OCI-LY7 (cell line): Measurements from ENCODE around the gene MS4A6E. TPM values are rescaled to one million over a fixed set of nuclear protein-coding genes. Genes with fewer than 3 reads are reported as not detected.

Source experiments
- BruUV-seq: library from RNA; stranded (reverse); fragments of 400-500 nt; replicated peaks from 2 replicates; lab custom pipeline; 2021; lab: Mats Ljungman, UMichigan
- CTCF ChIA-PET: fragments of 300-600 bp; sonication (Branson Sonifier 250); formaldehyde crosslinking; loops from one replicate; lab custom pipeline; 2022; ENCODE audit warnings: antibody characterized with exemption; ENCODE audit not compliant: unreplicated experiment; lab: Charles Lee
- POLR2A ChIA-PET: fragments of 300-600 bp; sonication (Branson Sonifier 250); formaldehyde crosslinking; loops from one replicate; lab custom pipeline; 2022; ENCODE audit warnings: antibody characterized with exemption; lab: Charles Lee
- DNase-seq: peaks from one replicate; pipeline ENCODE4 v3.0.0-alpha.2; 2015; ENCODE audit warnings: low spot score
- H2AFZ ChIP-seq: fragments of 200-600 bp; sonication (generic), shearing (Covaris generic); 2 replicates; pipeline ENCODE4 v1.6.1; 2014; ENCODE audit warnings: mild to moderate bottlenecking, antibody characterized with exemption, low read length, moderate library complexity
- H3K27ac ChIP-seq: fragments of 200-600 bp; sonication (generic); 2 replicates; pipeline ENCODE4 v1.5.1; 2014; ENCODE audit warnings: mixed run types, low read depth, mild to moderate bottlenecking, moderate library complexity, low read length, inconsistent platforms; ENCODE audit not compliant: poor library complexity, severe bottlenecking
- H3K36me3 ChIP-seq: fragments of 200-600 bp; sonication (generic); 2 replicates; pipeline ENCODE4 v1.6.1; 2014; ENCODE audit warnings: mild to moderate bottlenecking, antibody characterized with exemption, low read length, moderate library complexity, mixed read lengths; ENCODE audit not compliant: insufficient read depth
- H3K4me1 ChIP-seq: fragments of 200-600 bp; sonication (generic); 2 replicates; pipeline ENCODE4 v1.5.1; 2014; ENCODE audit warnings: mild to moderate bottlenecking, low read length; ENCODE audit not compliant: insufficient read depth, poor library complexity, severe bottlenecking
- H3K4me2 ChIP-seq: fragments of 200-600 bp; sonication (generic); 2 replicates; pipeline ENCODE4 v1.6.1; 2014; ENCODE audit warnings: mild to moderate bottlenecking, low read length
- H3K4me3 ChIP-seq: fragments of 200-600 bp; sonication (generic); 2 replicates; pipeline ENCODE4 v1.5.1; 2014; ENCODE audit warnings: mild to moderate bottlenecking, low read depth, low read length; ENCODE audit not compliant: poor library complexity, severe bottlenecking
- H3K79me2 ChIP-seq: fragments of 200-600 bp; sonication (generic); 2 replicates; pipeline ENCODE4 v1.6.1; 2016; ENCODE audit warnings: low read depth, mild to moderate bottlenecking, low read length, moderate library complexity, mixed read lengths; ENCODE audit not compliant: insufficient read depth
- H3K9me2 ChIP-seq: fragments of 200-600 bp; sonication (generic); 2 replicates; pipeline ENCODE4 v1.6.1; 2016; ENCODE audit warnings: mild to moderate bottlenecking, low read length, mixed read lengths; ENCODE audit not compliant: insufficient read depth
- H3K9me3 ChIP-seq: fragments of 200-600 bp; sonication (generic); 2 replicates; pipeline ENCODE4 v1.6.1; 2014; ENCODE audit warnings: mild to moderate bottlenecking, mixed run types, low read length, mixed read lengths
- H4K20me1 ChIP-seq: fragments of 200-600 bp; sonication (generic); 2 replicates; pipeline ENCODE4 v1.6.1; 2014; ENCODE audit warnings: mild to moderate bottlenecking, antibody characterized with exemption, low read length, moderate library complexity, mixed read lengths; ENCODE audit not compliant: insufficient read depth
- EZH2phosphoT487 ChIP-seq: fragments of 200-600 bp; sonication (generic); IDR thresholded peaks from 2 replicates; pipeline ENCODE4 v1.6.1; 2018; ENCODE audit warnings: low read depth, borderline replicate concordance, mild to moderate bottlenecking, mixed run types, antibody characterized with exemption, low read length, moderate library complexity, mixed read lengths
- intact Hi-C: fragments of 100-400 bp; cut with micrococcal nuclease; formaldehyde crosslinking; loops from one replicate; pipeline ENCODE4 v1.10.0; 2022; ENCODE audit not compliant: unreplicated experiment
- total RNA-seq, 2 experiments: library from RNA; depleted of rRNA in 1 of 2; stranded (reverse); fragments of >200 nt in 1 of 2; shearing (Covaris generic) in 1 of 2; gene quantifications; 2 replicates each; pipeline ENCODE4 v1.2.3, GENCODE V29; 2014 to 2022
- TF ChIP-seq, protein P1 (sequence below): fragments of 200-600 bp; sonication (generic); conservative IDR thresholded peaks from 2 replicates; pipeline ENCODE4 v1.5.1; 2014; ENCODE audit warnings: mild to moderate bottlenecking, antibody characterized with exemption, low read length, moderate library complexity, mixed read lengths

Gene MS4A6E
- total RNA-seq, 2 experiments from 2014 or later: not detected

DNA sequence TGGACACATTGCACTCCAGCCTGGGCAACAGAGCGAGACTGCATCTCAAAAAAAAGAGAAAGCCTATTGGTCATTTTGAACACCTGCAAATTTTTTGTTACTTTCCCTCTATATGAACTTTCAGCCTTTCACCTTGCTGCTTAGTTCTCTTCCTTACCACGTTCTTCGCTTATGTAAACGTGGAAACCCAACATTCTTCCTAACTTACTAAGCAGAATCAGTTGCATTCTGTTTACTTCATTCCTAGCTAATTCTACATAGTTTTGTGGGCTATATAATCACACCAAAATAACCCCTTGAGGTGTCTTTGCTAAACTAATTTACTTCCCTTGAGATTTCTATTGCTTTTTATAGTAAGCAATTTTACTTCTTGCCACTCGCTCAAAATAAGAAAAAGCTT lies 23.4 kb upstream of the MS4A6E start:
- intact Hi-C loops: no loop called here
- no TSS peak for BruUV-seq
- H3K9me2 ChIP-seq: no peaks in the 10 kb centered on the region
- CTCF ChIA-PET: no interaction called here
- POLR2A ChIA-PET: no interaction called here
- H2AFZ ChIP-seq: no peak overlapping the region
- H3K4me1 ChIP-seq: no peaks in the 10 kb centered on the region
- DNase-seq: no peak
- H3K4me3 ChIP-seq: no peak overlapping the region
- H4K20me1 ChIP-seq: no peaks in the 10 kb centered on the region
- H3K4me2 ChIP-seq: no peak overlapping the region
- H3K27ac ChIP-seq: no peak overlapping the region
- TF ChIP-seq, protein P1, sequence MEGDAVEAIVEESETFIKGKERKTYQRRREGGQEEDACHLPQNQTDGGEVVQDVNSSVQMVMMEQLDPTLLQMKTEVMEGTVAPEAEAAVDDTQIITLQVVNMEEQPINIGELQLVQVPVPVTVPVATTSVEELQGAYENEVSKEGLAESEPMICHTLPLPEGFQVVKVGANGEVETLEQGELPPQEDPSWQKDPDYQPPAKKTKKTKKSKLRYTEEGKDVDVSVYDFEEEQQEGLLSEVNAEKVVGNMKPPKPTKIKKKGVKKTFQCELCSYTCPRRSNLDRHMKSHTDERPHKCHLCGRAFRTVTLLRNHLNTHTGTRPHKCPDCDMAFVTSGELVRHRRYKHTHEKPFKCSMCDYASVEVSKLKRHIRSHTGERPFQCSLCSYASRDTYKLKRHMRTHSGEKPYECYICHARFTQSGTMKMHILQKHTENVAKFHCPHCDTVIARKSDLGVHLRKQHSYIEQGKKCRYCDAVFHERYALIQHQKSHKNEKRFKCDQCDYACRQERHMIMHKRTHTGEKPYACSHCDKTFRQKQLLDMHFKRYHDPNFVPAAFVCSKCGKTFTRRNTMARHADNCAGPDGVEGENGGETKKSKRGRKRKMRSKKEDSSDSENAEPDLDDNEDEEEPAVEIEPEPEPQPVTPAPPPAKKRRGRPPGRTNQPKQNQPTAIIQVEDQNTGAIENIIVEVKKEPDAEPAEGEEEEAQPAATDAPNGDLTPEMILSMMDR: no peak
- TF ChIP-seq EZH2phosphoT487: no peak
- no peaks in the 10 kb centered on the region for H3K79me2 ChIP-seq
- H3K9me3 ChIP-seq: no peaks in the 10 kb centered on the region
- no peaks in the 10 kb centered on the region for H3K36me3 ChIP-seq

DNA sequence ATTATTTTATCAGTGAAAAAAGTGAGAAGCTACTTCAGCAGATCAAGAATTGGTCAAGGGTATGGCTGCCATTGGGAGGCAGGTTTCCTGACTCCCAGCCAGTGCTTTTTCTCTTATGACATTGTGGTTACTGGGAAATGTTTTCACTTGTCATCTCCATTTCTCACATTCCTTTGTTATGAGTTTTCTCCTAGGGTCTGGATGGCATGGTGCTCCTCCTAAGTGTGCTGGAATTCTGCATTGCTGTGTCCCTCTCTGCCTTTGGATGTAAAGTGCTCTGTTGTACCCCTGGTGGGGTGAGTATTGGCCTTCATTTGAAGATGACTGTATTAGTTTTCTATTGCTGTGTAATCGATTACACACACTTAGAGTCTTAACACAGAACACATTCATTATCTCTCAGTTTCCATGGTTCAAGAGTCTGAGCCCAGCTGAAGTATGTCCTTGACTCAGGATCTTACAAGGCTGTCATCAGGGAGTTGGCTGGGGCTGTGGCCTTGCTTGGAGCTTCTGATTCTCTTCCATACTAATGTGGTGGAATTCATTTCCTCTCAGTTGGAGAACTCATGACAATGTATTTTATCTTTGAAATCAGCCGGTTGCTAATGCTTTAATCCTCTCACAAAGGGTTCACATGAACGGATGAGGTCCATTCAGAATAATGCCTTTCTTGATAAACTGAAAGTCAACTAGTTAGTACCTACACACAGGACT lies 21.0 kb upstream of the MS4A6E start:
- no peak for TF ChIP-seq EZH2phosphoT487
- TF ChIP-seq, protein P1: no peak
- CTCF ChIA-PET: no interaction called here
- POLR2A ChIA-PET: interaction anchor here (1.1 kb wide), 1 partner anchor 14 kb away, joined by 3 read pairs; no protein-coding TSS in a partner anchor

DNA sequence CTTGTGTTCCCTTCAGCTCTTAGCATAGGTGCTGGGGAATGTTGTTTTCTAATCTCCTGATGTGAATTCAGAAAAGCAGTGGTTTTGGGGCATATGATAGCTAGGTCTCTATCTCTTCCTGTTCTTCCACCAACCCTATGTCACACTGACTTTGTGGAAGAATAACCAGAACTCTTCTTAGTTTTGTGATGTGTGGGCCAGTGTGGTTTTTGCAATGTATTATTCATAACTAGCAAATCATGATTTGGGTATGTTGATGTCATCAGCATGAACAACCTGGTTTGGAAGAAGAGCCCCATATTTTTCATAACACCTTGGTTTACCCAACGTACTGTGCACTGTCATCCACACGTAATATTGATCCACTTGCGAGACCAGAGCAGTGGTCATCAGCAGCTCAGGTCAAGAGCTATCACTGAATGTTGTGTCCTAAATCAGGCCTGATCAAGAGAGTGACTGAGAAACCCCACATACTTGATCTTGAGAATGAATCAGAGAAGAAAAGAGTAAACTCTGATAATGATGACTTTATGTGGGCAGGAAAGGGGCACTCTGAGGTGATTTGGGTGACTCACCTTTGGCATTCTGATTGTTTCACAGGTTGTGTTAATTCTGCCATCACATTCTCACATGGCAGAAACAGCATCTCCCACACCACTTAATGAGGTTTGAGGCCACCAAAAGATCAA lies 19.4 kb upstream of the MS4A6E start:
- Histone ChIP-seq H3K9me3 (no peaks in the 10 kb centered on the region), H3K36me3 (no peaks in the 10 kb centered on the region), H3K9me2 (no peaks in the 10 kb centered on the region), H3K27ac (no peak overlapping the region), H3K4me3 (no peak overlapping the region), H2AFZ (no peak overlapping the region), H3K4me2 (no peak overlapping the region), H3K4me1 (peaks cover 5% of the 10 kb centered on the region), H3K79me2 (no peaks in the 10 kb centered on the region), H4K20me1 (no peaks in the 10 kb centered on the region)
- TF ChIP-seq EZH2phosphoT487: no peak
- TF ChIP-seq, protein P1: no peak
- intact Hi-C loops: no loop called here
- BruUV-seq: no TSS peak
- DNase-seq: no peak
- CTCF ChIA-PET: no interaction called here
- POLR2A ChIA-PET: interaction anchor here (0.5 to 1.1 kb wide), 2 partner anchors 13 to 779 kb away, joined by 3 read pairs; no protein-coding TSS in a partner anchor

More for the DNA sequence above, 21.0 kb upstream of the MS4A6E start:
- H3K4me2 ChIP-seq: no peak overlapping the region
- H3K4me1 ChIP-seq: peaks cover 5% of the 10 kb centered on the region
- no peak overlapping the region for H3K27ac ChIP-seq
- BruUV-seq: no TSS peak
- no peaks in the 10 kb centered on the region for H3K9me2 ChIP-seq
- no peak overlapping the region for H2AFZ ChIP-seq
- DNase-seq: no peak
- H3K79me2 ChIP-seq: no peaks in the 10 kb centered on the region
- intact Hi-C loops: no loop called here
- H4K20me1 ChIP-seq: no peaks in the 10 kb centered on the region
- no peaks in the 10 kb centered on the region for H3K36me3 ChIP-seq
- no peaks in the 10 kb centered on the region for H3K9me3 ChIP-seq
- no peak overlapping the region for H3K4me3 ChIP-seq
